ENCODE results near the gene CDC14A.
"Not testable (repeated sequence)": the region's sequence is repeated elsewhere in the genome, so short reads cannot be mapped to it uniquely, and the experiment has no call there.

CDC14A gene

GRCh38 chr1:100362821-100363466 lies 10.6 kb downstream of the CDC14A start:
- DNase-seq (ENCODE audit: low read depth) = no peak

- DNase-seq (ENCODE audit: low read depth) = no peak
These were observed 11.5 kb downstream of the CDC14A start for GRCh38 chr1:100363831-100364230.

- no peak for DNase-seq (ENCODE audit: low read depth)
These were observed 12.4 kb downstream of the CDC14A start for GRCh38 chr1:100364697-100365096.

GRCh38 chr1:100366209-100366525 lies 13.9 kb downstream of the CDC14A start:
- no peak for DNase-seq (ENCODE audit: low read depth)

- DNase-seq (ENCODE audit: low read depth) = not testable (repeated sequence)
These were observed 17.0 kb downstream of the CDC14A start for GRCh38 chr1:100369339-100369738.

GRCh38 chr1:100373953-100374352 lies 21.6 kb downstream of the CDC14A start:
- not testable (repeated sequence) for DNase-seq (ENCODE audit: low read depth)

- not testable (repeated sequence) for DNase-seq (ENCODE audit: low read depth)
These were observed 24.6 kb downstream of the CDC14A start for GRCh38 chr1:100376890-100377289.

- DNase-seq (ENCODE audit: low read depth) = no peak
These were observed 25.5 kb downstream of the CDC14A start for GRCh38 chr1:100377590-100378361.

GRCh38 chr1:100378956-100379355 lies 26.6 kb downstream of the CDC14A start:
- no peak for DNase-seq (ENCODE audit: low read depth)

GRCh38 chr1:100380635-100381034 lies 28.3 kb downstream of the CDC14A start:
- DNase-seq (ENCODE audit: low read depth) = no peak

GRCh38 chr1:100382657-100383056 lies 30.4 kb downstream of the CDC14A start:
- DNase-seq (ENCODE audit: low read depth) = no peak

- DNase-seq (ENCODE audit: low read depth) = no peak
These were observed 31.6 kb downstream of the CDC14A start for GRCh38 chr1:100383743-100384405.

- DNase-seq (ENCODE audit: low read depth) = peak; percentile 14
These were observed 34.9 kb downstream of the CDC14A start for GRCh38 chr1:100387209-100387608.

- peak; percentile 28 for DNase-seq (ENCODE audit: low read depth)
These were observed 35.5 kb downstream of the CDC14A start for GRCh38 chr1:100387657-100388350.

GRCh38 chr1:100390531-100390930 lies 38.2 kb downstream of the CDC14A start:
- DNase-seq (ENCODE audit: low read depth) = no peak

GRCh38 chr1:100391675-100392074 lies 39.4 kb downstream of the CDC14A start:
- DNase-seq (ENCODE audit: low read depth) = no peak

- no peak for DNase-seq (ENCODE audit: low read depth)
These were observed 40.5 kb downstream of the CDC14A start for GRCh38 chr1:100392756-100393155.

- DNase-seq (ENCODE audit: low read depth) = no peak
These were observed 42.0 kb downstream of the CDC14A start for GRCh38 chr1:100394285-100394684.

GRCh38 chr1:100395913-100396312 lies 43.6 kb downstream of the CDC14A start:
- DNase-seq (ENCODE audit: low read depth) = no peak

GRCh38 chr1:100396651-100397050 lies 44.3 kb downstream of the CDC14A start:
- no peak for DNase-seq (ENCODE audit: low read depth)

- no peak for DNase-seq (ENCODE audit: low read depth)
These were observed 45.4 kb downstream of the CDC14A start for GRCh38 chr1:100397681-100398080.

GRCh38 chr1:100398648-100399047 lies 46.3 kb downstream of the CDC14A start:
- DNase-seq (ENCODE audit: low read depth) = no peak

- peak; percentile 15 for DNase-seq (ENCODE audit: low read depth)
These were observed 48.1 kb downstream of the CDC14A start for GRCh38 chr1:100400404-100400803.

Measured in ELR (cell line).